ENCODE measurements around the gene ABCC11.

Gene ABCC11

GRCh38 chr16:48247311-48247710 is at the start of gene ABCC11:
Gene ABCC11 (minus strand): TSS chr16:48247539. CDS start chr16:48231921, 15,618 bp downstream.
- no peak for DNase-seq (ENCODE audit: low read depth in 2 of 2)

- DNase-seq (ENCODE audit: low read depth in 2 of 2), result no peak
Measured at GRCh38 chr16:48295488-48296281, 48.3 kb upstream of the ABCC11 start.

GRCh38 chr16:48294724-48295123 is 47.4 kb upstream of the ABCC11 start:
- DNase-seq (ENCODE audit: low read depth in 2 of 2), result no peak

- no peak for DNase-seq (ENCODE audit: low read depth in 2 of 2)
Measured at GRCh38 chr16:48292452-48292851, 45.1 kb upstream of the ABCC11 start.

- no peak for DNase-seq (ENCODE audit: low read depth in 2 of 2)
Measured at GRCh38 chr16:48291754-48292153, 44.4 kb upstream of the ABCC11 start.

- no peak for DNase-seq (ENCODE audit: low read depth in 2 of 2)
Measured at GRCh38 chr16:48291303-48291702, 44.0 kb upstream of the ABCC11 start.

- no peak for DNase-seq (ENCODE audit: low read depth in 2 of 2)
Measured at GRCh38 chr16:48287239-48287638, 39.9 kb upstream of the ABCC11 start.

- peak in 1 of 2 donors; percentile 3 for DNase-seq (ENCODE audit: low read depth in 2 of 2)
Measured at GRCh38 chr16:48284772-48285409, 37.6 kb upstream of the ABCC11 start.

GRCh38 chr16:48282636-48283263 is 35.4 kb upstream of the ABCC11 start:
- no peak for DNase-seq (ENCODE audit: low read depth in 2 of 2)

GRCh38 chr16:48280546-48280945 is 33.2 kb upstream of the ABCC11 start:
- no peak for DNase-seq (ENCODE audit: low read depth in 2 of 2)

GRCh38 chr16:48279199-48279598 is 31.9 kb upstream of the ABCC11 start:
- DNase-seq (ENCODE audit: low read depth in 2 of 2), result no peak

- DNase-seq (ENCODE audit: low read depth in 2 of 2), result no peak
Measured at GRCh38 chr16:48277158-48277557, 29.8 kb upstream of the ABCC11 start.

- no peak for DNase-seq (ENCODE audit: low read depth in 2 of 2)
Measured at GRCh38 chr16:48276102-48276501, 28.8 kb upstream of the ABCC11 start.

- no peak for DNase-seq (ENCODE audit: low read depth in 2 of 2)
Measured at GRCh38 chr16:48274476-48274875, 27.1 kb upstream of the ABCC11 start.

- no peak for DNase-seq (ENCODE audit: low read depth in 2 of 2)
Measured at GRCh38 chr16:48272837-48273421, 25.6 kb upstream of the ABCC11 start.

GRCh38 chr16:48271728-48272127 is 24.4 kb upstream of the ABCC11 start:
- no peak for DNase-seq (ENCODE audit: low read depth in 2 of 2)

- DNase-seq (ENCODE audit: low read depth in 2 of 2), result no peak
Measured at GRCh38 chr16:48269011-48269410, 21.7 kb upstream of the ABCC11 start.

- DNase-seq (ENCODE audit: low read depth in 2 of 2), result no peak
Measured at GRCh38 chr16:48262631-48263030, 15.3 kb upstream of the ABCC11 start.

- DNase-seq (ENCODE audit: low read depth in 2 of 2), result no peak
Measured at GRCh38 chr16:48261569-48261968, 14.2 kb upstream of the ABCC11 start.

- no peak for DNase-seq (ENCODE audit: low read depth in 2 of 2)
Measured at GRCh38 chr16:48256579-48257177, 9.3 kb upstream of the ABCC11 start.

GRCh38 chr16:48252013-48252412 is 4.7 kb upstream of the ABCC11 start:
- DNase-seq (ENCODE audit: low read depth in 2 of 2), result no peak
